Stomach (tissue), 4 donors: ENCODE results near the gene PITRM1.

Experiments
- CTCF ChIP-seq, 7 experiments: fragments of 450-650 bp in 4 of 7; fragments of 200-600 bp in 3 of 7; sonication (generic) in 3 of 7; IDR thresholded peaks; one replicate each; pipeline ENCODE4 v1.5.1; 2016 to 2019; ENCODE audit warnings: antibody characterized with exemption in 7 of 7, control low read depth in 2 of 7, mild to moderate bottlenecking in 1 of 7
- POLR2A ChIP-seq, 4 donors: fragments of 450-650 bp; IDR thresholded peaks; one replicate each; pipeline ENCODE4 v1.6.1; 2016; ENCODE audit warnings: antibody characterized with exemption in 4 of 4, control low read depth in 2 of 4, mild to moderate bottlenecking in 1 of 4, moderate library complexity in 1 of 4

GRCh38 chr10:3190817-3191216, 18.2 kb upstream of the PITRM1 start:
- TF ChIP-seq CTCF (IDR thresholded peaks at IDR 0.05): no peak
- TF ChIP-seq POLR2A (IDR thresholded peaks at IDR 0.05): no peak
